GM23338 (cell line): ENCODE results near the gene CUEDC2. TPM values are rescaled to one million over a fixed set of nuclear protein-coding genes. Genes with fewer than 3 reads are reported as not detected.
A peak's percentile ranks its signal among the peaks of the same experiment; 100 is the strongest.

Experiments used
- ATAC-seq: fragments of 200-7000 bp; cut with Tn5 transposase; 3 replicates; pipeline ENCODE4 v1.9.1; 2020
- DNase-seq: peaks from one replicate; pipeline ENCODE4 v3.0.0-alpha.2; 2015; ENCODE audit warnings: low spot score
- H2AFZ ChIP-seq: fragments of 200-600 bp; sonication (generic); 2 replicates; pipeline ENCODE4 v1.8.0; 2016; ENCODE audit warnings: antibody characterized with exemption, mild to moderate bottlenecking, moderate library complexity
- H3F3A ChIP-seq: fragments of 200-600 bp; sonication (generic); replicated peaks from 2 replicates; pipeline ENCODE4 v1.8.0; 2017; ENCODE audit warnings: antibody characterized with exemption, mixed run types, low read depth
- H3K27ac ChIP-seq: fragments of 200-600 bp; sonication (generic); 2 replicates; pipeline ENCODE4 v1.6.1; 2016; ENCODE audit warnings: low read depth
- H3K27me3 ChIP-seq: fragments of 200-600 bp; sonication (generic); 2 replicates; pipeline ENCODE4 v1.8.0; 2016; ENCODE audit warnings: mild to moderate bottlenecking, mixed run types, moderate library complexity; ENCODE audit not compliant: insufficient read depth
- H3K36me3 ChIP-seq: fragments of 200-600 bp; sonication (generic); 2 replicates; pipeline ENCODE4 v1.8.0; 2016; ENCODE audit warnings: mild to moderate bottlenecking; ENCODE audit not compliant: insufficient read depth
- H3K4me1 ChIP-seq: fragments of 200-600 bp; sonication (generic); 2 replicates; pipeline ENCODE4 v1.8.0; 2016; ENCODE audit warnings: mild to moderate bottlenecking, moderate library complexity; ENCODE audit not compliant: insufficient read depth
- H3K4me2 ChIP-seq: fragments of 200-600 bp; sonication (generic); 2 replicates; pipeline ENCODE4 v1.7.1; 2017; ENCODE audit warnings: mixed run types
- H3K4me3 ChIP-seq: fragments of 200-600 bp; sonication (generic); 2 replicates; pipeline ENCODE4 v1.6.1; 2016; ENCODE audit warnings: mixed run types
- H3K79me2 ChIP-seq: fragments of 200-600 bp; sonication (generic); replicated peaks from 2 replicates; pipeline ENCODE4 v1.8.0; 2017; ENCODE audit warnings: mild to moderate bottlenecking; ENCODE audit not compliant: insufficient read depth
- H3K9me2 ChIP-seq: fragments of 200-600 bp; sonication (generic); 2 replicates; pipeline ENCODE4 v1.8.0; 2017; ENCODE audit not compliant: insufficient read depth
- H4K20me1 ChIP-seq: fragments of 200-600 bp; sonication (generic); replicated peaks from 2 replicates; pipeline ENCODE4 v1.8.0; 2017; ENCODE audit warnings: mild to moderate bottlenecking; ENCODE audit not compliant: insufficient read depth
- H3K27ac Mint-ChIP-seq: 2 replicates; pipeline ENCODE4 v1.8.0; 2020; ENCODE audit warnings: inconsistent platforms, mild to moderate bottlenecking, moderate library complexity, mixed read lengths
- H3K27me3 Mint-ChIP-seq: 3 replicates; pipeline ENCODE4 v1.8.0; 2022; ENCODE audit warnings: low read depth, mild to moderate bottlenecking, moderate library complexity, mixed read lengths, inconsistent platforms; ENCODE audit not compliant: insufficient read depth, poor library complexity
- H3K36me3 Mint-ChIP-seq: 3 replicates; pipeline ENCODE4 v1.8.0; 2021; ENCODE audit warnings: low read depth, mild to moderate bottlenecking, inconsistent platforms, moderate library complexity, mixed read lengths
- H3K4me1 Mint-ChIP-seq: 3 replicates; pipeline ENCODE4 v1.8.0; 2020; ENCODE audit warnings: mild to moderate bottlenecking, inconsistent platforms, mixed read lengths
- H3K4me3 Mint-ChIP-seq: 3 replicates; pipeline ENCODE4 v1.8.0; 2021; ENCODE audit warnings: moderate library complexity, mild to moderate bottlenecking, inconsistent platforms, mixed read lengths
- H3K9me3 Mint-ChIP-seq: 3 replicates; pipeline ENCODE4 v1.8.0; 2020; ENCODE audit warnings: moderate library complexity, mild to moderate bottlenecking, inconsistent platforms, mixed read lengths
- POLR2AphosphoS5 ChIP-seq: IDR thresholded peaks from 2 replicates; pipeline ENCODE4 v1.6.1; 2016; ENCODE audit warnings: antibody characterized with exemption, low read depth
- REST ChIP-seq: IDR thresholded peaks from one replicate; pipeline ENCODE4 v1.6.1; 2018; ENCODE audit warnings: antibody characterized with exemption; ENCODE audit not compliant: unreplicated experiment
- ZNF114 ChIP-seq: fragments of 250-450 bp; sonication (Bioruptor Pico); IDR thresholded peaks from 2 replicates; pipeline ENCODE4 v1.5.0; 2020; ENCODE audit warnings: mild to moderate bottlenecking, moderate library complexity
- polyA plus RNA-seq: library from polyadenylated mRNA; unstranded; fragments of >200 nt; fragmentation: Nextera tagmentation; extraction: Ambion mirVana; gene quantifications from 2 replicates; pipeline ENCODE4 v1.2.1, GENCODE V29; 2016
- total RNA-seq: library from RNA; depleted of rRNA; stranded (reverse); fragments of >200 nt; shearing (Covaris generic); gene quantifications from 2 replicates; pipeline ENCODE4 v1.2.3, GENCODE V29; 2014

The CUEDC2 gene
- total and polyA plus RNA-seq, 2 experiments from 2014 or later, result 39.2 to 47.3 TPM

GRCh38 chr10:102457591-102458150 is 25.3 kb upstream of the CUEDC2 start:
- Histone ChIP-seq H4K20me1 (peaks cover 5% of the 10 kb centered on the region), H3K27me3 (peaks cover 5% of the 10 kb centered on the region; the same call in 1 of the 2 replicates), H3K79me2 (peaks cover 18% of the 10 kb centered on the region), H2AFZ (no peak overlapping the region), H3F3A (peaks cover 34% of the 10 kb centered on the region; the same call in 1 of the 2 replicates), H3K4me1 (peaks cover 50% of the 10 kb centered on the region), H3K27ac (no peak overlapping the region), H3K36me3 (peaks cover 8% of the 10 kb centered on the region), H3K4me2 (no peak overlapping the region), H3K9me2 (no peaks in the 10 kb centered on the region), H3K4me3 (no peak overlapping the region)
- H3K9me3 Mint-ChIP-seq, result no peaks in the 10 kb centered on the region; the same call in 2 of the 3 replicates
- peaks cover 27% of the 10 kb centered on the region for H3K27me3 Mint-ChIP-seq
- peaks cover 27% of the 10 kb centered on the region for H3K36me3 Mint-ChIP-seq
- peaks cover 62% of the 10 kb centered on the region for H3K4me1 Mint-ChIP-seq
- no peak overlapping the region for H3K4me3 Mint-ChIP-seq
- TF ChIP-seq ZNF114 (CRISPR knock-in tag), result no peak
- ATAC-seq (no peak), DNase-seq (no peak)
- 0 out of 2 replicates have a peak overlapping the region, but pooled peaks have one; percentile 2 for H3K27ac Mint-ChIP-seq

- peak; percentile 55 for DNase-seq
Measured at GRCh38 chr10:102455893-102456471, 23.6 kb upstream of the CUEDC2 start.

More at GRCh38 chr10:102455893-102456471, 23.6 kb upstream of the CUEDC2 start:
- Mint-ChIP-seq H3K27me3 (peaks cover 24% of the 10 kb centered on the region), H3K36me3 (peaks cover 38% of the 10 kb centered on the region), H3K9me3 (no peaks in the 10 kb centered on the region; the same call in 2 of the 3 replicates), H3K4me3 (peak overlapping the region; percentile 23; the same call in 1 of the 3 replicates), H3K27ac (peak overlapping the region; percentile 95), H3K4me1 (peaks cover 59% of the 10 kb centered on the region)
- H2AFZ ChIP-seq, result no peak overlapping the region
- peaks cover 36% of the 10 kb centered on the region for H3F3A ChIP-seq
- peak overlapping the region; percentile 86 for H3K27ac ChIP-seq
- peaks cover 12% of the 10 kb centered on the region for H3K36me3 ChIP-seq
- TF ChIP-seq POLR2AphosphoS5, result peak; percentile 40
- no peak for TF ChIP-seq REST
- H4K20me1 ChIP-seq, result peaks cover 11% of the 10 kb centered on the region
- H3K4me3 ChIP-seq, result no peak overlapping the region; the same call in 1 of the 2 replicates
- peak overlapping the region; percentile 68; the same call in 1 of the 2 replicates for H3K4me2 ChIP-seq
- H3K4me1 ChIP-seq, result peaks cover 47% of the 10 kb centered on the region
- H3K79me2 ChIP-seq, result peaks cover 30% of the 10 kb centered on the region
- H3K9me2 ChIP-seq, result no peaks in the 10 kb centered on the region
- H3K27me3 ChIP-seq, result no peaks in the 10 kb centered on the region
- ATAC-seq, result peak; percentile 23
